ENCODE data around the gene AIFM2.

DNA sequence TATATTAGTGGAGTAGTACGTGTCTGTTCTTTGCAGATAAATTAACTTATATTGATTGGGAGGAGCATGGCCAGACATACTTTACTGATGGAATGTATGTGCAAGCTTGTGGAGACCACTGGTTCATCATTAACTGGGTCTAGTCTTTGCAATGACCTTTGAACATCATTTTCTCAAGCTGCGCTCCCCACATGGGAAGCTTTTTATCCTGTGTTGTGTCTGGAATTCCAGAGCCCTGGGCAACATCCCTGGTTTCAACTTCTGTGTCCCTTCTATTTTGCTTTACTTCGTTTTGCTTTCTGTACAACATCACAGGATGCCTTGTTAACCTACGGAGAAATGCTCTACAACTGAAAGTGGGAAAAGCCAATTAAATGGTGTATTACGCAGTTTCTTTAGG lies 41.7 kb downstream of the AIFM2 start:
- no peak for TF ChIP-seq CBX5 (IDR thresholded peaks at IDR 0.05; ENCODE audit: borderline replicate concordance, low read depth)
- no peak for TF ChIP-seq SMC3 (conservative IDR thresholded peaks at IDR 0.05; ENCODE audit: insufficient read depth, low read depth, low read length)
- no peak for TF ChIP-seq CHD2 (IDR thresholded peaks at IDR 0.05; ENCODE audit: low read depth, low read length)
- no peak for TF ChIP-seq SNRNP70 (optimal IDR thresholded peaks at IDR 0.05; ENCODE audit: low read depth, low read length)
- TF ChIP-seq FOXK2 (conservative IDR thresholded peaks at IDR 0.05 in 1 of 2, IDR thresholded peaks at IDR 0.05 in 1 of 2; ENCODE audit: low read depth in 2 of 2): no peak
- TF ChIP-seq, protein P1, sequence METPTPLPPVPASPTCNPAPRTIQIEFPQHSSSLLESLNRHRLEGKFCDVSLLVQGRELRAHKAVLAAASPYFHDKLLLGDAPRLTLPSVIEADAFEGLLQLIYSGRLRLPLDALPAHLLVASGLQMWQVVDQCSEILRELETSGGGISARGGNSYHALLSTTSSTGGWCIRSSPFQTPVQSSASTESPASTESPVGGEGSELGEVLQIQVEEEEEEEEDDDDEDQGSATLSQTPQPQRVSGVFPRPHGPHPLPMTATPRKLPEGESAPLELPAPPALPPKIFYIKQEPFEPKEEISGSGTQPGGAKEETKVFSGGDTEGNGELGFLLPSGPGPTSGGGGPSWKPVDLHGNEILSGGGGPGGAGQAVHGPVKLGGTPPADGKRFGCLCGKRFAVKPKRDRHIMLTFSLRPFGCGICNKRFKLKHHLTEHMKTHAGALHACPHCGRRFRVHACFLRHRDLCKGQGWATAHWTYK (CRISPR knock-in tag; IDR thresholded peaks at IDR 0.05): no peak
- TF ChIP-seq, protein P2, sequence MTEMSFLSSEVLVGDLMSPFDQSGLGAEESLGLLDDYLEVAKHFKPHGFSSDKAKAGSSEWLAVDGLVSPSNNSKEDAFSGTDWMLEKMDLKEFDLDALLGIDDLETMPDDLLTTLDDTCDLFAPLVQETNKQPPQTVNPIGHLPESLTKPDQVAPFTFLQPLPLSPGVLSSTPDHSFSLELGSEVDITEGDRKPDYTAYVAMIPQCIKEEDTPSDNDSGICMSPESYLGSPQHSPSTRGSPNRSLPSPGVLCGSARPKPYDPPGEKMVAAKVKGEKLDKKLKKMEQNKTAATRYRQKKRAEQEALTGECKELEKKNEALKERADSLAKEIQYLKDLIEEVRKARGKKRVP (CRISPR knock-in tag; IDR thresholded peaks at IDR 0.05): no peak
